Gastroesophageal sphincter (tissue), 4 donors: ENCODE measurements around the gene MED27. TPM values are rescaled to one million over a fixed set of nuclear protein-coding genes. Genes with fewer than 3 reads are reported as not detected.

Source experiments
- ATAC-seq: fragments of 150-250 bp; one replicate; pipeline ENCODE4 v1.9.1; 2016; ENCODE audit warnings: mild to moderate bottlenecking, moderate library complexity
- H3K27ac ChIP-seq, 4 donors: fragments of 200-600 bp; sonication (generic) in 3 of 4; 1 replicate in 3 of 4; 2 replicates in 1 of 4; pipeline ENCODE4 v1.5.1; 2016 to 2019
- H3K27me3 ChIP-seq: fragments of 200-600 bp; sonication (generic); one replicate; pipeline ENCODE4 v1.5.1; 2019
- H3K36me3 ChIP-seq, 2 donors: fragments of 200-600 bp; sonication (generic); one replicate each; pipeline ENCODE4 v1.5.1; 2019; ENCODE audit warnings: control low read depth in 1 of 2
- H3K4me1 ChIP-seq, 3 donors: fragments of 200-600 bp; sonication (generic); 1 replicate in 2 of 3; 2 replicates in 1 of 3; pipeline ENCODE4 v1.5.1; 2016 to 2019; ENCODE audit warnings: control low read depth in 2 of 3
- H3K4me3 ChIP-seq, 2 donors: fragments of 200-600 bp; sonication (generic); one replicate each; pipeline ENCODE4 v1.5.1; 2019; ENCODE audit warnings: mild to moderate bottlenecking in 1 of 2, moderate library complexity in 1 of 2
- H3K9me3 ChIP-seq, 3 donors: fragments of 200-600 bp; sonication (generic); one replicate each; pipeline ENCODE4 v1.5.1; 2017 to 2019; ENCODE audit warnings: control low read depth in 2 of 3
- EP300 ChIP-seq: sonication (generic); formaldehyde crosslinking; IDR thresholded peaks from one replicate; pipeline ENCODE4 v1.6.1; 2017; ENCODE audit warnings: antibody characterized with exemption, mild to moderate bottlenecking
- POLR2A ChIP-seq, 2 donors: fragments of 450-650 bp; IDR thresholded peaks; one replicate each; pipeline ENCODE4 v1.6.1; 2017; ENCODE audit warnings: antibody characterized with exemption in 2 of 2, mild to moderate bottlenecking in 2 of 2, moderate library complexity in 1 of 2
- POLR2AphosphoS5 ChIP-seq: sonication (generic); formaldehyde crosslinking; IDR thresholded peaks from one replicate; pipeline ENCODE4 v1.6.1; 2017; ENCODE audit warnings: antibody characterized with exemption
- WGBS, 2 donors: methylation state at CpG; one replicate each; pipeline ENCODE4 v1.1.5; 2018; ENCODE audit warnings: low coverage in 1 of 2; 5-methylcytosine and 5-hydroxymethylcytosine counted together
- total RNA-seq, 4 donors: library from RNA; depleted of rRNA; stranded (reverse); fragments of >200 nt; gene quantifications; one replicate each; pipeline ENCODE4 v1.1.0, GENCODE V29; 2016
- TF ChIP-seq, protein P1 (sequence below), 4 experiments: fragments of 200-600 bp in 2 of 4; fragments of 450-650 bp in 2 of 4; sonication (generic) in 1 of 4; IDR thresholded peaks; one replicate each; pipeline ENCODE4 v1.5.1; 2017 to 2019; ENCODE audit warnings: antibody characterized with exemption in 4 of 4, mild to moderate bottlenecking in 2 of 4, moderate library complexity in 2 of 4

Gene MED27
- total RNA-seq, 4 donors from 2014 or later: 13.2 to 21.0 (median 13.9) TPM

DNA sequence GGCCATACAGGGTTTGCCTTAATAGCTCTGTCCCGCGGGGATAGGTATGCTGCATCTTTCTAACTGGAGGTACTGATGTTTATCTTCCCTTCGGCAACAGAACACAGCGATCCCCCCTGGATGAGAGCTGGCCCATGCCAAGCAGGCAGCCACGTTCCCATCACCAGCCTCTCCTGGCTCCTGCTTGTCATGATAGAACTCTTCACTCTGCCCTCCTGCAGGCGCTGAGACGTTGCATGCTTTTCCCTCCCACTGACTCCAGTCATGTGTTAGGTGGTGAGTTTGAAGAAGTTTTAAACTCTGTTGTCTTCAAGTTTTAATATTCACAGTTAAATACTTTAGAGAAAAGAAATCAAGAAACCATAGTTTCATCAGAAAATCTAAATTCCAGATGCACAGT, 60.0 kb downstream of the MED27 start:
- H3K4me3 ChIP-seq: no peak overlapping the region
- ATAC-seq: no peak
- H3K27me3 ChIP-seq: no peaks in the 10 kb centered on the region
- 80 to 100% methylated on average over 1 to 7 of the region's 7 CpGs for WGBS, 2 donors
- H3K36me3 ChIP-seq: no peaks in the 10 kb centered on the region
- peaks cover 0 to 19% (median 0%) of the 10 kb centered on the region in 3 donors for H3K4me1 ChIP-seq
- TF ChIP-seq, protein P1, sequence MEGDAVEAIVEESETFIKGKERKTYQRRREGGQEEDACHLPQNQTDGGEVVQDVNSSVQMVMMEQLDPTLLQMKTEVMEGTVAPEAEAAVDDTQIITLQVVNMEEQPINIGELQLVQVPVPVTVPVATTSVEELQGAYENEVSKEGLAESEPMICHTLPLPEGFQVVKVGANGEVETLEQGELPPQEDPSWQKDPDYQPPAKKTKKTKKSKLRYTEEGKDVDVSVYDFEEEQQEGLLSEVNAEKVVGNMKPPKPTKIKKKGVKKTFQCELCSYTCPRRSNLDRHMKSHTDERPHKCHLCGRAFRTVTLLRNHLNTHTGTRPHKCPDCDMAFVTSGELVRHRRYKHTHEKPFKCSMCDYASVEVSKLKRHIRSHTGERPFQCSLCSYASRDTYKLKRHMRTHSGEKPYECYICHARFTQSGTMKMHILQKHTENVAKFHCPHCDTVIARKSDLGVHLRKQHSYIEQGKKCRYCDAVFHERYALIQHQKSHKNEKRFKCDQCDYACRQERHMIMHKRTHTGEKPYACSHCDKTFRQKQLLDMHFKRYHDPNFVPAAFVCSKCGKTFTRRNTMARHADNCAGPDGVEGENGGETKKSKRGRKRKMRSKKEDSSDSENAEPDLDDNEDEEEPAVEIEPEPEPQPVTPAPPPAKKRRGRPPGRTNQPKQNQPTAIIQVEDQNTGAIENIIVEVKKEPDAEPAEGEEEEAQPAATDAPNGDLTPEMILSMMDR (IDR thresholded peaks at IDR 0.05): no peak
- no peak for TF ChIP-seq POLR2A (IDR thresholded peaks at IDR 0.05)
- no peak for TF ChIP-seq POLR2AphosphoS5
- TF ChIP-seq EP300: no peak
- no peak overlapping the region for H3K27ac ChIP-seq
- no peaks in the 10 kb centered on the region for H3K9me3 ChIP-seq

DNA sequence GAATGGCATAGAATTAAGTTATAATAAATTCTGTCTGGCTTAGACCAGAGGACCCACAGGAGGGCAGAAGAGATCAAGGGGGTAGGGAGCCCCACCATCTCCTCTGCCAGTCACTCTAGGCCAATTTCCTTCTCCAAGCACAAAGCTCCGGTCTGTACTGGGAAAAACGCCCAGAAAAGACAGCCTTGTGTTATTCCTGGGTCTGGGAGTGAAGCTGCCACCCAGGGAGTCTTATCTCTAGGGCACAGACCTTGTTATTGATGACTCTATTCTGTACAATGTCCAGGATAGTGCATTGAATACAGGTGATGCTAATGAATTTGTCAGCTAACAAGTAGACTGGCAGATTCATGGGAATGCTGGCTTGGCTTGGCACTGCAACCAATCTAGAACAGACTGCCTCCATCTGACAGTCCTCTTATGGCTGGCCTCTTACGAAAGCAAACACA, 60.7 kb downstream of the MED27 start:
- no peak for ATAC-seq
- 14 to 65% methylated on average over 2 of the region's 3 CpGs for WGBS, 2 donors

DNA sequence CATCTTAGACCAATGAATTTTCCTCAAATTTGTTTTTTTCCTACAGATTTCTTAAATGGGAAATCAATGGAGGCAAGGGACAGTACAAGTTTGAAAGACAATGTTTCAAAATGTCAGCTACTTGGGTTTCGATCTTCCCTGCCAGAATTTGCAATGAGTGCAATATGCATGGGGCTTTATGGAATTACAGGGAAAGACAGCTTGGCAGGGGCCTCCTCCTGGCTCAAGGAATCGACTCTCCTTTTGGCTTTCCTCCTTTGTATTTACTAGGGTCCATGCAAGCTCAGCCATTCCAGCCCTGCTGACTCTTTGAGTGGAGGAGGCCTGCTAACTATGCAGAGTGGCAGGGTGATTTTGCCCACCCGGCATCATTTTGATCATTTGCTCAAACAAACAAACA, 63.2 kb downstream of the MED27 start:
- 67 to 72% methylated on average over 2 of the region's 3 CpGs for WGBS, 2 donors
- no peaks in the 10 kb centered on the region for H3K27me3 ChIP-seq
- peaks cover 0 to 19% (median 0%) of the 10 kb centered on the region in 3 donors for H3K4me1 ChIP-seq
- no peak overlapping the region for H3K27ac ChIP-seq
- H3K36me3 ChIP-seq: peaks cover 0 to 23% of the 10 kb centered on the region in 2 donors
- TF ChIP-seq EP300 (no peak), POLR2AphosphoS5 (no peak), POLR2A (IDR thresholded peaks at IDR 0.05) (no peak)
- TF ChIP-seq, protein P1 (IDR thresholded peaks at IDR 0.05): no peak
- no peaks in the 10 kb centered on the region for H3K9me3 ChIP-seq
- no peak for ATAC-seq
- no peak overlapping the region for H3K4me3 ChIP-seq

More for the DNA sequence above, 60.7 kb downstream of the MED27 start:
- Histone ChIP-seq H3K4me1 (peaks cover 0 to 19% (median 0%) of the 10 kb centered on the region in 3 donors), H3K4me3 (no peak overlapping the region), H3K9me3 (no peaks in the 10 kb centered on the region), H3K27ac (no peak overlapping the region), H3K27me3 (no peaks in the 10 kb centered on the region), H3K36me3 (peaks cover 0 to 2% of the 10 kb centered on the region in 2 donors)
- TF ChIP-seq POLR2AphosphoS5 (no peak), POLR2A (IDR thresholded peaks at IDR 0.05) (no peak), EP300 (no peak)
- TF ChIP-seq, protein P1 (IDR thresholded peaks at IDR 0.05): no peak

DNA sequence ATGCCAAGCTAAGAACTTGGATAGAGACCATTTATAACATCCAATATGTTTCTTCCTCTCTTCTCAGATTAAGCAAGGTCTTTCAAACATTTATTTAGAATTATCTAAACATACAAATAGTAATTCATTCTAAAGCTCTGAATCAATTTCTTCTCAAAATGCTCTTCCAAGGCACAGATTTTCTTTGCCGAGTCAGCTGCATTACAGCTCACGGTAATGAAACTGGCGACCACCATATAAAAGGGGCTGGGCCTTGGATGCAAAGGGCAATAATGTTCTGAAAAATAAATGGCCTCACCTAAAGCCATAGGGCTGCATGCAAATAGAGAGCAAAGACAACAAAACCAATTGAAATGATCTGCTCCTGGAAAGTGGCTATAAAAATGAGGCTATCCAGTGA, 63.8 kb downstream of the MED27 start:
- TF ChIP-seq, protein P1 (IDR thresholded peaks at IDR 0.05): no peak
- TF ChIP-seq POLR2A (IDR thresholded peaks at IDR 0.05) (no peak), EP300 (no peak), POLR2AphosphoS5 (no peak)
- no peak for ATAC-seq
- Histone ChIP-seq H3K27me3 (no peaks in the 10 kb centered on the region), H3K36me3 (peaks cover 0 to 23% of the 10 kb centered on the region in 2 donors), H3K9me3 (no peaks in the 10 kb centered on the region), H3K27ac (no peak overlapping the region), H3K4me3 (no peak overlapping the region), H3K4me1 (peaks cover 0 to 16% (median 0%) of the 10 kb centered on the region in 3 donors)
- 96 to 100% methylated on average over 3 of the region's 3 CpGs for WGBS, 2 donors

DNA sequence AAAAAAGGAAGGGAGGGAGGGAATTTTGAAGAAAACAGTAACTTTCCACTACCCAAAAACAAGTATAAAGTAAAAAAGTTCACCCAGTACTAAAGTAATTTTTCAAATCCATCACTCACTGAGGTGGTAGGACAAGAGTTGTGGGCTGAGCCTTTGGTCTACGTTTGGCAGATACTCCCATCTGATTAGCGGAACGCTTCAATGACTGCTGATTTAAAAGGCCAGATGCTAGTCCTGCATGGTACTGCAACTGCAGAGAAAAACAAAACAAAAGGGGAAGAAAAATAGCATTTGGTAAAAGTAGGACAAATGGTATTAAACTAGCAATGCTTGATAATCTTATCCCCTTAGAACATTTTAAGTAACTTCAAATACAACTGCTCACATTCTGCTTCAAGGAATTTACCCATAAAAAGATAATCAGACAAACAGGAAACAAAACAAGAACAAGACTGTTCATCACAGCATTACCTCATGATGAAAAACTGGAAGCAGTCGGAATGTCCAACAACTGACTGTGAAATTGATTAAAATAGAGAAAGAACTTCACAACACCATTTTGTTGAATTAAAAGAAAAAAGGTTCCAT, 65.4 kb downstream of the MED27 start:
- 57 to 78% methylated on average over 4 of the region's 4 CpGs for WGBS, 2 donors
- Histone ChIP-seq H3K36me3 (peaks cover 0 to 23% of the 10 kb centered on the region in 2 donors), H3K27me3 (no peaks in the 10 kb centered on the region), H3K4me1 (peaks cover 0 to 6% (median 0%) of the 10 kb centered on the region in 3 donors), H3K4me3 (no peak overlapping the region), H3K9me3 (no peaks in the 10 kb centered on the region), H3K27ac (no peak overlapping the region)
- ATAC-seq: no peak
- TF ChIP-seq, protein P1 (IDR thresholded peaks at IDR 0.05): no peak
